NT2/D1 (cell line): Measurements from ENCODE around the gene LIMK1.

Experiments used
- SUZ12 ChIP-seq: IDR thresholded peaks from 2 replicates; pipeline ENCODE4 v1.6.1; 2011; ENCODE audit not compliant: insufficient read length, insufficient read depth; ENCODE audit errors: extremely low read depth
- YY1 ChIP-seq: IDR thresholded peaks from 2 replicates; pipeline ENCODE4 v1.6.1; 2011; ENCODE audit not compliant: insufficient read length, insufficient read depth
- ZNF274 ChIP-seq: IDR thresholded peaks from 2 replicates; pipeline ENCODE4 v1.6.1; 2011; ENCODE audit warnings: mild to moderate bottlenecking, low read depth, low read length

- TF ChIP-seq ZNF274 (no peak), YY1 (no peak), SUZ12 (no peak)
These were observed 26.2 kb upstream of the LIMK1 start for GRCh38 chr7:74057216-74057925.
